Colonic mucosa (tissue), 4 donors: ENCODE data around the gene MACROD1. TPM values are rescaled to one million over a fixed set of nuclear protein-coding genes. Genes with fewer than 3 reads are reported as not detected.

Source experiments
- DNase-seq: peaks from one replicate; pipeline ENCODE4 v3.0.0-alpha.2; 2020
- H3K27ac ChIP-seq: fragments of 200-600 bp; one replicate; pipeline ENCODE4 v1.8.0; 2021
- H3K27me3 ChIP-seq: fragments of 200-600 bp; one replicate; pipeline ENCODE4 v1.8.0; 2021
- H3K36me3 ChIP-seq: fragments of 200-600 bp; one replicate; pipeline ENCODE4 v1.8.0; 2021
- H3K4me1 ChIP-seq: fragments of 200-600 bp; one replicate; pipeline ENCODE4 v1.8.0; 2021; ENCODE audit warnings: mild to moderate bottlenecking
- H3K4me3 ChIP-seq: fragments of 200-600 bp; one replicate; pipeline ENCODE4 v1.8.0; 2021
- H3K9ac ChIP-seq, 2 donors: one replicate each; pipeline ENCODE4 v1.7.0; 2013; ENCODE audit warnings: control low read depth in 2 of 2, low read depth in 2 of 2, low read length in 2 of 2
- H3K9me3 ChIP-seq: fragments of 200-600 bp; one replicate; pipeline ENCODE4 v1.8.0; 2021
- CTCF ChIP-seq: fragments of 200-600 bp; IDR thresholded peaks from one replicate; pipeline ENCODE4 v1.8.0; 2022; ENCODE audit warnings: antibody characterized with exemption, mild to moderate bottlenecking
- intact Hi-C: fragments of 100-400 bp; cut with DNase I; formaldehyde crosslinking; loops from one replicate; pipeline ENCODE4 v1.14.1; 2022
- total RNA-seq, 2 donors: library from RNA; stranded (reverse); fragmentation: NEBNext Ultra II Directional in 1 of 2; extraction: Animal tissue kit (Norgen Biotek cat#: 25700) in 1 of 2; gene quantifications; one replicate each; pipeline ENCODE4 v1.2.1, GENCODE V29; 2021
- donor health status: healthy.
- donor health status: DM: no; HTN: no; CAD: no.
- donor health status: DM: no; HTN: no; CAD: no.

MACROD1 gene
- total RNA-seq, 2 donors from 2014 or later = 18.6 to 22.9 TPM

GRCh38 chr11:64198511-64198910, 32.6 kb upstream of the MACROD1 start:
- Histone ChIP-seq H3K9ac (no peak overlapping the region), H3K36me3 (peaks cover 44% of the 10 kb centered on the region), H3K9me3 (no peaks in the 10 kb centered on the region), H3K27me3 (no peaks in the 10 kb centered on the region), H3K27ac (no peak overlapping the region), H3K4me3 (no peak overlapping the region), H3K4me1 (no peaks in the 10 kb centered on the region)
- TF ChIP-seq CTCF = no peak
- intact Hi-C loops = no loop called here
- no peak for DNase-seq

- TF ChIP-seq CTCF = no peak
- Histone ChIP-seq H3K4me1 (no peaks in the 10 kb centered on the region), H3K9me3 (no peaks in the 10 kb centered on the region), H3K4me3 (no peak overlapping the region), H3K27me3 (no peaks in the 10 kb centered on the region), H3K9ac (no peak overlapping the region), H3K36me3 (peaks cover 35% of the 10 kb centered on the region), H3K27ac (no peak overlapping the region)
- intact Hi-C loops = no loop called here
- no peak for DNase-seq
These were observed 30.7 kb upstream of the MACROD1 start for GRCh38 chr11:64196626-64197025.

- DNase-seq = no peak
- no peak for TF ChIP-seq CTCF
These were observed 26.5 kb upstream of the MACROD1 start for GRCh38 chr11:64192434-64192833.

GRCh38 chr11:64186492-64187165, 20.7 kb upstream of the MACROD1 start:
- no peaks in the 10 kb centered on the region for H3K4me1 ChIP-seq
- intact Hi-C loops = no loop called here
- no peak overlapping the region for H3K4me3 ChIP-seq
- no peak overlapping the region for H3K9ac ChIP-seq
- no peak for TF ChIP-seq CTCF
- no peaks in the 10 kb centered on the region for H3K36me3 ChIP-seq
- H3K27ac ChIP-seq = no peak overlapping the region
- H3K27me3 ChIP-seq = no peaks in the 10 kb centered on the region
- H3K9me3 ChIP-seq = no peaks in the 10 kb centered on the region
- peak; percentile 60 for DNase-seq

More at GRCh38 chr11:64192434-64192833, 26.5 kb upstream of the MACROD1 start:
- intact Hi-C loops = no loop called here
- H3K27ac ChIP-seq = no peak overlapping the region
- no peaks in the 10 kb centered on the region for H3K4me1 ChIP-seq
- no peak overlapping the region for H3K9ac ChIP-seq
- no peak overlapping the region for H3K4me3 ChIP-seq
- peaks cover 24% of the 10 kb centered on the region for H3K36me3 ChIP-seq
- no peaks in the 10 kb centered on the region for H3K27me3 ChIP-seq
- no peaks in the 10 kb centered on the region for H3K9me3 ChIP-seq

- no peaks in the 10 kb centered on the region for H3K27me3 ChIP-seq
- intact Hi-C loops = no loop called here
- TF ChIP-seq CTCF = no peak
These were observed 20.0 kb upstream of the MACROD1 start, which contains the start of gene STIP1 for GRCh38 chr11:64185693-64186491. Gene STIP1, plus strand, starts transcription at chr11:64186171. Its CDS starts 91 bp downstream, at chr11:64186262.

More at GRCh38 chr11:64185693-64186491, 20.0 kb upstream of the MACROD1 start, which contains the start of gene STIP1:
- Histone ChIP-seq H3K4me1 (no peaks in the 10 kb centered on the region), H3K9me3 (no peaks in the 10 kb centered on the region), H3K4me3 (peak within 1 kb of the TSS; percentile 51), H3K36me3 (no peaks in the 10 kb centered on the region), H3K9ac (peak within 1 kb of the TSS; percentile 77 to 89), H3K27ac (peak within 1 kb of the TSS; percentile 88)
- peak; percentile 99 for DNase-seq
